Esophagus (tissue), 2 donors: ENCODE data around the gene SLC25A33. TPM values are rescaled to one million over a fixed set of nuclear protein-coding genes. Genes with fewer than 3 reads are reported as not detected.

Source experiments
- H3K27ac ChIP-seq, 2 donors: one replicate each; pipeline ENCODE4 v1.5.1; 2013; ENCODE audit warnings: low read depth in 2 of 2, mild to moderate bottlenecking in 2 of 2, inconsistent platforms in 1 of 2, low read length in 1 of 2, moderate library complexity in 1 of 2
- H3K27me3 ChIP-seq, 2 donors: one replicate each; pipeline ENCODE4 v1.6.1; 2013; ENCODE audit warnings: low read length in 2 of 2, control low read depth in 1 of 2, mild to moderate bottlenecking in 1 of 2; ENCODE audit not compliant: insufficient read depth in 2 of 2, control insufficient read depth in 1 of 2
- H3K36me3 ChIP-seq, 2 donors: one replicate each; pipeline ENCODE4 v1.6.1; 2013; ENCODE audit warnings: low read length in 1 of 2; ENCODE audit not compliant: control insufficient read depth in 2 of 2, insufficient read depth in 2 of 2
- H3K4me1 ChIP-seq, 2 donors: one replicate each; pipeline ENCODE4 v1.6.1; 2013; ENCODE audit warnings: low read length in 1 of 2; ENCODE audit not compliant: control insufficient read depth in 2 of 2, insufficient read depth in 2 of 2
- H3K4me3 ChIP-seq, 2 donors: one replicate each; pipeline ENCODE4 v1.5.1; 2013; ENCODE audit warnings: low read length in 2 of 2, mild to moderate bottlenecking in 2 of 2, low read depth in 1 of 2, moderate library complexity in 1 of 2
- H3K9me3 ChIP-seq, 2 donors: one replicate each; pipeline ENCODE4 v1.6.1; 2013; ENCODE audit warnings: mild to moderate bottlenecking in 2 of 2, low read depth in 1 of 2, low read length in 1 of 2, moderate library complexity in 1 of 2; ENCODE audit not compliant: control insufficient read depth in 2 of 2, insufficient read depth in 1 of 2
- WGBS, 2 donors: extraction: QIAGEN DNeasy Blood & Tissue Kit; methylation state at CpG; one replicate each; pipeline ENCODE4 v1.1.7; 2013; 5-methylcytosine and 5-hydroxymethylcytosine counted together
- polyA plus RNA-seq, 2 donors: library from polyadenylated mRNA; stranded (reverse); fragments of 200-250 nt; gene quantifications; one replicate each; pipeline ENCODE4 v1.2.3, GENCODE V29; 2013
- donor health status: healthy with polysubstance abuse.
- donor health status: Bipolar disorder and iron deficiency.

SLC25A33 gene
- polyA plus RNA-seq, 2 donors, result 1.9 to 2.6 TPM

GRCh38 chr1:9597361-9598315 is 58.4 kb downstream of the SLC25A33 start:
- H3K4me3 ChIP-seq, result no peak overlapping the region
- 86 to 87% methylated on average over 14 of the region's 14 CpGs for WGBS, 2 donors
- H3K27ac ChIP-seq, result no peak overlapping the region
- peaks cover 9 to 11% of the 10 kb centered on the region in 2 donors for H3K4me1 ChIP-seq
- H3K36me3 ChIP-seq, result peaks cover 3 to 40% of the 10 kb centered on the region in 2 donors
- no peaks in the 10 kb centered on the region for H3K9me3 ChIP-seq
- H3K27me3 ChIP-seq, result no peaks in the 10 kb centered on the region

GRCh38 chr1:9598316-9598700 is 59.0 kb downstream of the SLC25A33 start:
- H3K9me3 ChIP-seq, result no peaks in the 10 kb centered on the region
- H3K4me3 ChIP-seq, result no peak overlapping the region
- WGBS, 2 donors, result 90 to 93% methylated on average over 18 of the region's 18 CpGs
- no peak overlapping the region for H3K27ac ChIP-seq
- peaks cover 6 to 7% of the 10 kb centered on the region in 2 donors for H3K4me1 ChIP-seq
- peaks cover 6 to 47% of the 10 kb centered on the region in 2 donors for H3K36me3 ChIP-seq
- no peaks in the 10 kb centered on the region for H3K27me3 ChIP-seq

DNA sequence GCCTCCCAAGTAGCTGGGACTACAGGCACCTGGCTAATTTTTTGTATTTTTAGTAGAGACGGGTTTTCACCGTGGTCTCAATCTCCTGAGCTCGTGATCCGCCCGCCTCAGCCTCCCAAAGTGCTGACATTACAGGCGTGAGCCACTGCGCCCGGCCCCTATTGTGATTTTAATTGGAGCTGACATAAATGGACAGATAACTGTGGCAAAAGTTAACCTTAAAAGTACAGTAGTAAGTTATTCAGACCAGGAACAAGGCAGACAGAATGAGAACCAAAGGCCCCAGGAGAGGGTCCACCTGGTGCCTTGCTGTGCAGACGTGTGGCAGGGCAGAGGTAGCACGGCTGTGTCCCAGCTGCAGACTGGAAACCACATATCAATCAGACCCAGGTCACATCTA is 60.5 kb downstream of the SLC25A33 start:
- no peaks in the 10 kb centered on the region for H3K27me3 ChIP-seq
- no peaks in the 10 kb centered on the region for H3K4me1 ChIP-seq
- WGBS, 2 donors, result 91 to 95% methylated on average over 10 of the region's 10 CpGs
- no peak overlapping the region for H3K27ac ChIP-seq
- H3K36me3 ChIP-seq, result peaks cover 6 to 54% of the 10 kb centered on the region in 2 donors
- H3K4me3 ChIP-seq, result no peak overlapping the region
- no peaks in the 10 kb centered on the region for H3K9me3 ChIP-seq

DNA sequence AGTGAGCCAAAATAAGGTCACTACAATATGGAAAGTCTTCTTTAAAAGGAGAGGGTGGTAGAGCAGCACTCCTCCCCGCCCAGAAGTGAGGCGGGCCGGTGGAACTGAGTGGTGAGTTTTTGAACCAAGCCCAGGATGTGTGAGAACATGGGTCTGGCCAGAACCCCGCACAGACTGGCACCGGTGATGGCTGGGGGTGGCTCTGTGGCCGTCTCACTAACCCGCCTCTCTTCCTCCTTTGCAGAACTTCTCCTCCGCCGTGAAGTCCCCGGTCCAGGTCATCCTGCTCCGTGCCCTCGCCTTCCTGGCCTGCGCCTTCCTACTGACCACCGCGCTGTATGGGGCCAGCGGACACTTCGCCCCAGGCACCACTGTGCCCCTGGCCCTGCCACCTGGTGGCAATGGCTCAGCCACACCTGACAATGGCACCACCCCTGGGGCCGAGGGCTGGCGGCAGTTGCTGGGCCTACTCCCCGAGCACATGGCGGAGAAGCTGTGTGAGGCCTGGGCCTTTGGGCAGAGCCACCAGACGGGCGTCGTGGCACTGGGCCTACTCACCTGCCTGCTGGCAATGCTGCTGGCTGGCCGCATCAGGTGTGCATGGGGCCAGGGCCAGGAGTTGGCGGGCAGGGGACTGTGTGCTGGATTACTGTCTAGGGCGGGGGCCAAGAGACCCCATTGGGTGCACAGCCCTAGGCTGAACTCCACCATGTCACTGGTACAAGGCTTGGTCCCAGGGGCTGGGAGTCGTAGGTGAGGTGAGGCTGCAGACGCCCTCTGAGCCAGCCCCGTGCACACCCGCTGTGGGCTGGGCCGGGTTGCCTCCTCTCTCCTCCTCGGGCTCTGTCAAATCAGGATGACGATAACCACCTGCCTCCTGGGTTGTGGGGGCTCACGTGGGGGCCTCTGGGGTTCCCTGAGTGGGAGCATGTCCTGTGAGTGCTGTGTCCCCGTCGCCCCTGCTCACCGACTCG is 61.9 kb downstream of the SLC25A33 start:
- WGBS, 2 donors, result 92 to 93% methylated on average over 38 to 39 of the region's 39 CpGs
- Histone ChIP-seq H3K4me1 (no peaks in the 10 kb centered on the region), H3K27ac (no peak overlapping the region), H3K9me3 (no peaks in the 10 kb centered on the region), H3K36me3 (peaks cover 6 to 57% of the 10 kb centered on the region in 2 donors), H3K27me3 (no peaks in the 10 kb centered on the region), H3K4me3 (no peak overlapping the region)

GRCh38 chr1:9601942-9602793 is 62.9 kb downstream of the SLC25A33 start:
- no peaks in the 10 kb centered on the region for H3K9me3 ChIP-seq
- no peaks in the 10 kb centered on the region for H3K4me1 ChIP-seq
- H3K27me3 ChIP-seq, result no peaks in the 10 kb centered on the region
- 93 to 95% methylated on average over 26 of the region's 26 CpGs for WGBS, 2 donors
- H3K4me3 ChIP-seq, result no peak overlapping the region
- H3K27ac ChIP-seq, result no peak overlapping the region
- peaks cover 6 to 55% of the 10 kb centered on the region in 2 donors for H3K36me3 ChIP-seq

- Histone ChIP-seq H3K4me1 (no peaks in the 10 kb centered on the region), H3K27ac (no peak overlapping the region), H3K4me3 (no peak overlapping the region), H3K9me3 (no peaks in the 10 kb centered on the region), H3K36me3 (peaks cover 6 to 53% of the 10 kb centered on the region in 2 donors), H3K27me3 (no peaks in the 10 kb centered on the region)
- 94 to 95% methylated on average over 9 of the region's 9 CpGs for WGBS, 2 donors
Observed at GRCh38 chr1:9602794-9603167, 63.5 kb downstream of the SLC25A33 start.

GRCh38 chr1:9603307-9603706 is 64.0 kb downstream of the SLC25A33 start:
- H3K36me3 ChIP-seq, result peaks cover 6 to 47% of the 10 kb centered on the region in 2 donors
- 86 to 90% methylated on average over 13 to 14 of the region's 14 CpGs for WGBS, 2 donors

DNA sequence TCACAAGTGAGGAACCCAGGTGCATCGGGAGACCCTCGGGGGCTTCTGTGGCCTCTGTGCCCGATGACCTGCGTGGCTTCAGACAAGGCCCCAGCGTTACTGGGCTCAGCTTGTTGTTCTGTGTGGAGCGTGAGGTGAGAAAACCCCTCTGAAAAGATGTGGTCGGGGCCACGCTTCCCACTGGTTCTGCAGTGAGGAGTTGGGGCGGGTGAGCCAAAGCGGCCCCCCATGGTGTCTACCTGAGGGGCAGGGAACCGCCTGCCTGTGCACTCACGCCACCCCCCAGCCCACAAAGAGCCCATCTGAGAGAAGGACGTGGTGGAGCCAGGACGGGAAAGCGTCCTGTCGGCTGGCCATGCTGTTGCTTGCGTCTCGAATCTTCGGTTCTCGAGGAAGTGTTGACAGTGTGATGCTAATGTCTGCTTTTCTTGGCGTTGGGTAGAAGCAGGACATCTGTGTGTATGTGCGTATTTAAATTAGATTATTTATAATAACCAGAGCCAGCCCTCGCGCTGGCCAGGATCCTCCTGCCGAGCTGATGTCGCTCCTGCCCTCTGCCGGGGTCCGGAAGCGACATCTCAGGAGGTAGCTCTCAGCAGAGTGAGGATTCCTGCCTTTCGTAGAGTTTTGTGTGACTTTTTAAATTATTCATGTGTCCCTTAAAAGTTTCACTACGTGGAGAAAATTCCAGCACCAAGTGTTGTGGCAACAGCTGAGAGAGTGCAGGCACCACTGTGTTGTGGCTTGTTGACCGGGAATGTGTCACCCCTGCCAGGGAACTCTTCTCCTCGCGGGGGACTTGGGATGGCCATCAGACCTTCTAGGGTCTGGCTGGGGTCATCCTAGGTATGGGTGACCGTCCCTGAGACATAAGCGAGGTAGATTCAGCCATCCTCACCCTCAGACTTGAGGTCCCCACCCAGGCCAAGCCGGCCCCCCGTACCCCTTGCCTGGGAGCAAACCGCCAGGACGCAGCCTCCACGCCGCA is 64.8 kb downstream of the SLC25A33 start:
- H3K36me3 ChIP-seq, result peaks cover 6 to 50% of the 10 kb centered on the region in 2 donors
- WGBS, 2 donors, result 89 to 90% methylated on average over 42 of the region's 42 CpGs
- no peaks in the 10 kb centered on the region for H3K27me3 ChIP-seq
- H3K4me1 ChIP-seq, result no peaks in the 10 kb centered on the region
- no peak overlapping the region for H3K27ac ChIP-seq
- H3K9me3 ChIP-seq, result no peaks in the 10 kb centered on the region
- H3K4me3 ChIP-seq, result no peak overlapping the region

More at GRCh38 chr1:9603307-9603706, 64.0 kb downstream of the SLC25A33 start:
- no peaks in the 10 kb centered on the region for H3K4me1 ChIP-seq
- H3K4me3 ChIP-seq, result no peak overlapping the region
- no peak overlapping the region for H3K27ac ChIP-seq
- no peaks in the 10 kb centered on the region for H3K9me3 ChIP-seq
- H3K27me3 ChIP-seq, result no peaks in the 10 kb centered on the region
